VCaP (cell line): Measurements from ENCODE around the gene BTN2A1.
"Not testable (repeated sequence)": the region's sequence is repeated elsewhere in the genome, so short reads cannot be mapped to it uniquely, and the experiment has no call there.

ENCODE experiments used
- H3K27ac ChIP-seq: fragments of 450-650 bp; 2 replicates; pipeline ENCODE4 v1.5.1; 2017
- TF ChIP-seq, protein P1 (sequence below): fragments of 450-650 bp; conservative IDR thresholded peaks from 2 replicates; pipeline ENCODE4 v1.5.1; 2017; ENCODE audit warnings: mild to moderate bottlenecking, moderate library complexity

BTN2A1 gene

DNA sequence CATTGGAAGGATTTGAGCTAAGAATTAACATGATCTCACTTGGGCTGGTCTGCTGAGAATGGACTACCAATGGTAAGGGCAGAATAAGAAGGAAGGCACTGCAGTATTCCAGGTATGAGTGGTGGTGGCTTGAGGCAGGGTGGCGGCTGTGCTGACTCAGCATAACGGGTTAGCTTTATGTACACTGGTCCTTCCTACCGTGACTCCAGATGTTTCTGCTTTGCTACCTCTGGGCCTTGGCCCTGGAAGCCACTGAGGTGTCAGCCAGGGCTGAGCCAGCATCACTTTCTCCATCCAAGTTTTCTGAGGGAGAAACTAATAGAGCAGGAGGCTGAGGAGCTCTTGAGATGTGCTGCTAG, 30.3 kb upstream of the BTN2A1 start:
- TF ChIP-seq, protein P1, sequence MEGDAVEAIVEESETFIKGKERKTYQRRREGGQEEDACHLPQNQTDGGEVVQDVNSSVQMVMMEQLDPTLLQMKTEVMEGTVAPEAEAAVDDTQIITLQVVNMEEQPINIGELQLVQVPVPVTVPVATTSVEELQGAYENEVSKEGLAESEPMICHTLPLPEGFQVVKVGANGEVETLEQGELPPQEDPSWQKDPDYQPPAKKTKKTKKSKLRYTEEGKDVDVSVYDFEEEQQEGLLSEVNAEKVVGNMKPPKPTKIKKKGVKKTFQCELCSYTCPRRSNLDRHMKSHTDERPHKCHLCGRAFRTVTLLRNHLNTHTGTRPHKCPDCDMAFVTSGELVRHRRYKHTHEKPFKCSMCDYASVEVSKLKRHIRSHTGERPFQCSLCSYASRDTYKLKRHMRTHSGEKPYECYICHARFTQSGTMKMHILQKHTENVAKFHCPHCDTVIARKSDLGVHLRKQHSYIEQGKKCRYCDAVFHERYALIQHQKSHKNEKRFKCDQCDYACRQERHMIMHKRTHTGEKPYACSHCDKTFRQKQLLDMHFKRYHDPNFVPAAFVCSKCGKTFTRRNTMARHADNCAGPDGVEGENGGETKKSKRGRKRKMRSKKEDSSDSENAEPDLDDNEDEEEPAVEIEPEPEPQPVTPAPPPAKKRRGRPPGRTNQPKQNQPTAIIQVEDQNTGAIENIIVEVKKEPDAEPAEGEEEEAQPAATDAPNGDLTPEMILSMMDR = no peak
- H3K27ac ChIP-seq = no peak overlapping the region

DNA sequence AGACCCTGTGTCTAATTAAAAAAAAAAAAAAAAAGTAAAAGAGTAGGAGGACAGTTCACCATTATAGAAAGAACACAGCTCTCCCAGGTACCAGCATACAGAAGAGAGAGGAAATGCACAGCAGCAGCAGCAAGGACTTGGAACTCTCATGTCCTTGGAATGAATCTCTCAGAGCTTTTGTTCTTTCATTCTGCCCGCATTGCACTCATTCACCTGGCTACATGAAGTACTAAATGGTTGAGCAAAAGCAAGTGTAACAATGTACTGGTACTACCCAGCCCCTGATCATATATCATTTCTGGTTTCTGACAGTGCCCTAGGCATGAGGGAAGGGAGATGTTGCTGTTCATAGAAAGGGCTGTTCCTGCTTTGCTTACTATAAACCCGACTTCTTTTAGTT, 29.5 kb upstream of the BTN2A1 start:
- no peak overlapping the region for H3K27ac ChIP-seq
- TF ChIP-seq, protein P1 = no peak

DNA sequence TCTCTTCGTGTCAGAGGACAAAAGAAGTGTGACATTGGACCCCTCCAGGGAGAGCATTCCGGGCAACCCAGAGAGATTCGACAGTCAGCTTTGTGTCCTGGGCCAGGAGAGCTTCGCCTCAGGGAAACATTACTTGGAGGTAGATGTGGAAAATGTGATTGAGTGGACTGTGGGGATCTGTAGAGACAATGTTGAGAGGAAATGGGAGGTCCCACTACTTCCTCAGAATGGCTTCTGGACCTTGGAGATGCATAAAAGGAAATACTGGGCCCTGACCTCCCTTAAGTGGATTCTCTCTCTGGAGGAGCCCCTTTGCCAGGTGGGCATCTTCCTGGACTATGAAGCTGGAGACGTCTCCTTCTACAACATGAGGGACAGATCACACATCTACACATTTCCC, 27.0 kb upstream of the BTN2A1 start:
- no peak overlapping the region for H3K27ac ChIP-seq
- TF ChIP-seq, protein P1 = no peak

DNA sequence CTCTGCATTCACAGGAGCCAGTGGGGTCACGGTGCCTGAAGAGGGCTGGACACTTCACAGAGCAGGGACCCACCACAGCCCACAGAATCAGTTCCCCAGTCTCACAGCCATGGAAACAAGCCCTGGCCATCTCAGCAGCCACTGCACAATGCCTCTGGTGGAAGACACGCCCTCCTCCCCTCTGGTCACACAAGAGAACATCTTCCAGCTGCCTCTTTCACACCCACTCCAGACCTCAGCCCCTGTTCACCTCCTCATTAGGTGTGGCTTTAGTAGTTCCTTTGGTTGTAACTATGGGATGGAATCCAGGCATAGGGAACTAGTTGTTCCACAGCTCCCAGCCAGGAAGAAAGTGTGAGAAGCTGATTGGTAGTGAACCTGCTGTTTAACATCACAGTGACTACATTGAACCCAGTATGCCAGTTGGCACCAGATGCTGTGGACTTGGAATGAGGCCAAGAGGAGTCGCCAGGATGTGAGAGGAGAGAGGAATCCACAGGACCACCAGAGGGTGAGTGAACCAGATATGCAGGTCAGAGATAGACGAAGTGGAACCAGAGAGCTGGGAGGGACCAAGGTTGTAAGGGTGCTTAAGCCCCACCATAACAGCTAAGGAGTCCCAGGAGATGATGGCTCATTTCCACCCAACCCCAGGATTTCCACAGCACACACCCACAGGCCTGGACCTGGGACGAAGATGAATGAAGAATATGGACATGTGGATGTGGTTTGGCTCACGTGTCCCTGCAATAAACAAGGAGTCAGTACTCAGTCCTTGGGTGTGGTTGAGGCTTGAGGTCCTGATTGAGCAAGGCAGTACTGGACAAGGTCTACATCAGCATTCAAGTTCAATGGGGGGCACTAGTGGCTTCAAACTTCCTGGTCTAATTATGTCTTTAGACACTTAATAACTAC, 26.2 kb upstream of the BTN2A1 start:
- TF ChIP-seq, protein P1 = no peak
- no peak overlapping the region for H3K27ac ChIP-seq

DNA sequence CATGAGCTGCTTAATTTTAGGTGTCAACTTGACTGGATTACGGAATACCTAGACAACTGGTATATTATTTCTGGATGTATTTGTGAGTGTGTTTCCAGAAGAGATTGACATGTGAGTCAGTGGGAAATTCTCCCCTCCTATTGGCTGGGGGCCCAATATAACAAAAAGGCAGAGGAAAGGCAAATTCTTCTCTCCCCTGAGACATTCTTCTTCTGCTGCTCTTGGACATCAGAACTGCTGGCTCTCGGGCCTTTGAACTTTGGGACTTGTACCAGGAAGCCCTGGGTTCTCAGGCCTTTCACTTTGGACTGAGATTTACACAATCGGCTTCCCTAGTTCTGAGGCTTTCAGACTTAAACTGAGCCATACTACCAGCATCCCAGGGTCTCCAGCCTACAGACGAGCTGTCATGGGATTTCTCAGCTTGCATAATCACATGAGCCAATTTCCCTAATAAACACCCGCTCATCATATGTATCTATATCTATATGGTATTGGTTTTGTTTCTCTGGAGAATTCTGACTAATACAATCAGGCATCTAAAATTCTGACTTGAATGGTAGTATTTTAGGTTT, 25.0 kb upstream of the BTN2A1 start:
- H3K27ac ChIP-seq = no peak overlapping the region
- TF ChIP-seq, protein P1 = no peak

DNA sequence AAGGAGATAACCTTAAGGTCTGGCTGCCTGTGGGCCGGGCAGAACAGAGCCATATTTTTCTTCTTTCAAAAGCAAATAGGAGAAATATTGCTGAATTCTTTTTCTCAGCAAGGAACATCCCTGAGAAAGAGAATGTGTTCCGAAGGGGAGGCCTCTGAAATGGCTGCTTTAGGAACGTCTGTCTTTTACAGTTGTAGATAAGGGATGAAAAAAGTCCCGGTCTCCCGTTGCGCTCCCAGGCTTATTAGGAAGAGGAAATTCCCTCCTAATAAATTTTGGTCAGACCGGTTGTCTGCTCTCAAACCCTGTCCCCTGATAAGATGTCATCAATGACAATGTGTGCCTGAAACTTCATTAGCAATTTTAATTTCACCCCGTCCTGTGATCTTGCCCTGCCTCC, 24.1 kb upstream of the BTN2A1 start:
- not testable (repeated sequence) for H3K27ac ChIP-seq

DNA sequence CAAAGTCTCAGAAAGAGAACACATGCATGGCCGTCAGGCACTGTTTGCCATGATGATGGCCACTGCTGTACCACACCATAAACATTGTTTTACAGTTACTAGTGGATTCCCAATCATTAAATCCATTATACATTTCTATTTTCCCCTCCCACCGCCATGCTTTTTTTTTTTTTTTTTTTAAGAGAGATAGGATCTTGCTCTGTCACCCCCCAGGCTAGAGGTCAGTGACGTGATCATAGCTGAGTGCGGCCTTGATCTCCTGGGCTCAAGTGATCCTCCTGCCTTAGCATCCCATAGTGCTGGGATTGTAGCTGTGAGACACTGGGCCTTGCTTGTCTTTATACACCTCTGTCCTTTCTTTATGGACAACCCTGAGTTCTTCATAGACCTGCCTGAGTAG, 21.7 kb upstream of the BTN2A1 start:
- H3K27ac ChIP-seq = no peak overlapping the region
- TF ChIP-seq, protein P1 = no peak

DNA sequence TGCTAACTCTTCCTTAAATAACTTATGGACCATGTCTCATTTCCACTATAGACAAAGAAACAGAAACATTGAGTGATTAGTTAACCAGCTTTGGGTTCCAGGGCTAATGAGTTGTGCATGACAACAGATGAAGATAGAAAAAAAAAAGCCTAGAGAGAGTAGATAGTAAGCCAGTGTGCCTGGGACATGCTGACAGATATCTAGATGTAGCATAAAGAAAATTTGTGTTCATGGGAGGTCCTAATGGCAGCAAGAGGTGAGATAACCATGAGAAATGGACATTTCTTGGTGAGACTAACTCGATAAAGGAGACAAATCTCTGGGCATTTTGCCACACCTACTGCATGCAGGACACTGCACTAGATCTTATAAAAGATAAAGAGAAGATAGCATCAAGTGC, 20.2 kb upstream of the BTN2A1 start:
- TF ChIP-seq, protein P1 = no peak
- no peak overlapping the region for H3K27ac ChIP-seq
